HPDE6-E6E7 (cell line): ENCODE results near the gene ACBD7.

Experiments
- DNase-seq: peaks from one replicate; pipeline ENCODE4 v3.0.0; 2011; ENCODE audit warnings: missing footprints; ENCODE audit errors: extremely low spot score

The ACBD7 gene

DNA sequence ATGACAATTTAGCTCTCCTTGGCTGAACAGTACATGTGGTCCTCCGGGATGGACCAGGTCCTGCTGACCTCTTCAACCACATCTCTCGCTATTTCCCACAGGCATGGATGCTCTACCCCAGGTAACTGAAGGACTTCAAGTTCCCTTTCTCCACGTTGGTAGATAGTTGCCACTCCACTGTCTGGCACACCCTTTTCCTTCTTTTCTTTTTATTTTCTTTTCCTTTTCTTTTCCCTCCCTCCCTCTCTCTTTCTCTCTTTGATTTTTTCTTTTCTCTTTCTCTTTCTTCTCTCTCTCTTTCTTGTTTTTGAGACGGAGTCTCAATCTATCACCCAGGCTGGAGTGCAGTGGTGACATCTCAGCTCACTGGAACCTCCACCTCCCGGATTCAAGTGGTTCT is 2.8 kb upstream of the ACBD7 start:
- DNase-seq, result no peak

DNA sequence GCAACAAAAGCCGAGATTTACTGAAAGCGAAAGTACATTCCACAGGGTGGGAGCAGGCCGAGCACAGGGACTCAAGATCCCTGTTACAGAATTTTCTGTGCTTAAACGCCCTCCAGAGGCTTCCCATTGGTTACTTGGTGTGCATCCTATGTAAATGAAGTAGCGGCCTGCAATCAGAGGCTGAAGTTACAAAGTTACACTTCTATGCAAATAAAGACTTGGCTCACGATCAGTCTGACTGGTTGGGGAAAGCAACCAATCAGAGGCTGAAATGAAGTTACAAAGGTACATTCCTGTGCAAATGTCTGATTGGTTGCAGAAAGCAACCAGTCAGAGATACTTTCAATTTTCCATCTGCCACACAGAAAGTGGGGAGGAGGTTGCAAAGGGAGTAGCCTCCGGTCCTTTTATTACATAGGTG is 4.1 kb downstream of the ACBD7 start:
- DNase-seq, result peak; percentile 15

DNA sequence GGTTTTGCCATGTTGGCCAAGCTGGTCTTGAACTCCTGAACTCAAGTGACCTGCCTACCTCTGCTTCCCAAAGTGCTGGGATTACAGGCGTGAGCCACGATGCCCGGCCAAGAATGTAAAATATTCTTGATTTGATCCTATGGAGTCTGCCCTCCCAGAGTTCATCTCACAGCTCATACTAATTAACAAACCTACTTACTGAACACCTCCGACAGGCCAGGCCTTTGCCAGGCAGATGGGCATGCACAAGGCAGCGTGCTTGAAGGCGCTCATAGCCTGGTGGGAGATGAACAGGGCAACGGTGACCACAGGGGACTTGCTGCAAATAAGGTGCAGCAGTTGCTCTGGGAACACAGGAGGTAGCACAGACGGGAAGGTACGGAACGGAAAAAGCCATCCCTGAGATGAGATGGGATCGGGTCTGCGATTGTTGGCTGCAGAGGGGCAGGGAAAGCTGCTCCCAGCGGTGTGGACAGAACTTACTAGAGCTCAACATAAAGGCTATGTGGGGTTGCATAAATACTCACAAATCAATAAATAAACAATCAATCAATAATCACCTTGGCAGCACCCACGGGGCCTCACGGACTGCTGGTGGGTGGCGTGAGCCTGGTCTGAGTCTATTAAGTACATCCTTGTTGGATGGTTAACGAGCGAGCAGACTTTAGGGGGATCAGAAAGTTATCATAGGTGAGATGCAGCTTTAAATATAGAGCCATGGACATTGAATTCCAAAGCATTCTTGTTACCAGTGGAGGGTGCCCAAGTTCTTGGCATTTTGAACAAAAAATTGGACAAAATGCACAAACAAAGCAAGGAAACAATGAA is 4.7 kb downstream of the ACBD7 start:
- DNase-seq, result no peak

DNA sequence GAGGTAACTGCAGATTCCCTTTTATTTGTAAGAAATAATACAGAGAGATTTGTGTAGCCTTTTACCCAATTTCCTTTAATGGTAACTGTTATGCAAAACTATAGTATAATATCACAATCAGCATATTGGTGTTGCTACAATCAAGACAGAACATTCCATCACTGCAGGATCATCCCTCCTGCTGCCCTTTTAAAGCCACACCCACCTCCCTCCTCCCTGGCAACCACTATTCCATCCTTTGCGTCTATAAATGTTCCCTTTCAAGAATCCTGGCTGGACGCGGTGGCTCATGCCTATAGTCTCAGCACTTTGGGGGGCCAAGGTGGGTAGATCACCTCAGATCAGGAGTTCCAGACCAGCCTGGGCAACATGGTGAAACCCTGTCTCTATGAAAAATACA is 13.2 kb downstream of the ACBD7 start:
- DNase-seq, result no peak

DNA sequence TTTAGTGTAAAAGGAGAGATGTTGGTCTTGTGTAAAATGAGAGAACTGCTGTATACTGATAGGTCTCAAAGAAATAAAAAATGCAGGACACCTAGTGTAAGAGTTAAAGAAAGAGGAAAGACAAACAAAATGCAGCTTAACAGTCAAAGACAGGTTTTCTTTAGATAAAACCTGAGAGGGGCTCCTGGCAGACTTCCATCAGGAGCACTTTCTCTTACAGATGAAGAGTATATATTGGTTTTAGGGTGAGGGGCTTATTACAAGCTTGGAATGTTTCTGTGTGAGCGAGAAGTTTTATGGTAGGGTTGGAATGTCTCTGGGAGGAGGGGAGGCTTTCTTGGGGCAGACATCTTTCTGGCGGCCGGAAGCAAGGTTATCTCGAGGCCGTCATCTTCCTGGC is 16.2 kb downstream of the ACBD7 start:
- DNase-seq, result no peak

DNA sequence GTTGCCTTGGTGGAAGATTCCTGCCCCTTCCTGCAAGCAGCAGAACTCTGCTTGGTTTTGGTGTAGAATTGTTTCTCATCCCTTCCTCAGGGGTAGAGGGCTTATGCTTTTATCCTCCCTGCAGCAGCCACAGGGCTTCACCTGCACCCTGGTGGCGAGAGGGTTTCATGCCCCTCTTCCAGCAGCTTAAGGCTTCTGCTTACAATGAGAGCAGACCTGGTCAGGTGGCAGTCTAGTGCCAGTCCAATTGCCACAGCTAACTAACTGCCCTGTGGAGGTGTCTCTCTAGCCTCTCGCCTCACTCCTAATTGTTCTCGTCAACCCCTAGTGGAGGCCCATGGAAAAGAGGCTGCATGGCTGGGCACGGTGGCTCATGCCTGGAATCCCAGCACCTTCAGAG is 19.3 kb downstream of the ACBD7 start:
- no peak for DNase-seq

DNA sequence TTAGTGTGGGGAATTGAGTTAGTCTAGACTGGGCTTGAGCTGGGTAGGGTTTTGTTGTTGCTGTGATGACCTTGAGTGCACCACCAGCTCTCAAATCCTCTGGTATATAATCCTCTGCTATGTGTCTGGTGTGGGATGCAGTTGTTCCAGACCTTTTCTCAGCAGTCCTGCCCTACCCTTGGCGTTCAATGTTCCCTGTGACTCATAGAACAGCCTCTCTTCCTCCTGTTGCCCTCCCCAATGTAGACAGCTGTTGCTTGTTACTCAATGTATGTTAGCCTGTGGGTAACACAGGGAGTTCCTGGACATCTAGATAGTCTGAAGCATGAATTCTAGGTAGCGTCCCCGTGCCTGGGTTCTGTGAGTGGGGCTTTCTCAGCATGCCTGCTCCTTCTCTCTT is 19.8 kb downstream of the ACBD7 start:
- peak; percentile 26 for DNase-seq

DNA sequence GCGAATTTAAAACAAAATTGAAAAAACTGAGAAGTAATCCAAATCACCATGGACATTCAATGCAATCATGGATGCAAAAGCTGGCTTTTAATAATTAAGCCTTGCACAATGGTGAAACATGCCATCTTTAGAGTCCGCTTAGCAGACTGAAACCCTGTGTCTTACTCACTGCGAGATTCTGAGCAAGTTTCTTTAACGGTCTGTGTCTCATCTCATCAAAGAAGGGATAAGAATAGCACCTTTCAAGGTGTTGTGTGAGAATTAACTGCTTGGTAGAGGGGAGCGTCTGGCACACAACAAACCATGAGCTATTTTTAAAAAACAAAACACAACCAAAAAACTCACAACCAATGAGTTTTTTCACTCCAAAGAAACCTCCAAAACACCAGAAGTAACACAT is 21.4 kb downstream of the ACBD7 start:
- no peak for DNase-seq

DNA sequence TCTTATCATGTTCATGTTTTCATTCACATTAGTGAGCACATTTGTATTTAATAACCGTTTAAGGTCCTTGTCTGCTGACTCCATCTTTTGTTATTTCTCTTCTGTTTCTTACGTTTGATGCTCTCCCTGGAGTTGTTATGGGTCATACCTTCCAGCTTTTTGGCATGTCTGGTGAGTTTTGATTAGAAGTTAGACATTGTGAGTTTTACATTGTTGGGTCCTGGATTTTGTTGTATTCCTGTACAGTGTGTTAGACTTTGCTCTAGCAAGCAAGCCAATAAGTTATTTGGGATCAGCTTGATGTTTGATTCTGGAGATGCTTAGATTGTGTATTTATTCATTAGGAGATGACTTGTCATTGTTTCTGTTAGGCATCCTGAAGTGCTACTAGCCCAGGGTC is 27.9 kb downstream of the ACBD7 start:
- no peak for DNase-seq

DNA sequence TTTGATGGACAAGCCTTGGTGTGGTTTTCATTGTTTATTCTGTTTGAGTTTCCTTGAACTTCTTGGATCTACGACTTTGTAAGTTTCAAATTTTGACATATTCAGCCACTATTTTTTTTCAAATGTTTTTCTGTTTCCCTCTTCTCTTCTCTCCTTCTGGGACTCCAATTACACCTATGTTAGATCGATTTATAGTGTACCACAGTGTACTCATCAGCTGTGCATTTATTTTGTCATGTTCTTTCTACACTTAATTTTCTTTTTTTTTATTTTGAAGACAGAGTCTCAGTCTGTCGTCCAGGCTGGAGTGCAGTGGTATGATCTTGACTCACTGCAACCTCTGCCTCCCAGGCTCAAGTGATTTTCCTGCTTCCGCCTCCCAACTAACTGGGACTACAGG is 28.7 kb downstream of the ACBD7 start:
- no peak for DNase-seq

DNA sequence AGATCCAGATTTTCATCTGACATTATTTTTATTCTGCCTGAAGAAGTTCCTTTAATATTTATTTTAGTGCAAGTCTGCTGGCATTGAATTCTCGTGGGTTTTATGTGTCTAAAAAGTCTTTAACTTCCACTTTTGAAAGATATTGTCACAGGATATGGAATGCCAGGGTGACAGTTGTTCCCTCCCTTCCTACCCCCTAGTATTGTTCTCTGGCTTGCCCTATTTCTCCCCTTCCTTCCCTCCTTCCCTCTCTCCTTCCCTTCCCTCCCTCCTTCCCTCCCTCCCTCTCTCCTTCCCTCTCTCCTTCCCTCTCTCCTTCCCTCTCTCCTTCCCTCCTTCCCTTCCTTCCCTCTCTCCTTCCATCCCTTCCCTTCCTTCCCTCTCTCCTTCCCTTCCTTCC is 29.9 kb downstream of the ACBD7 start:
- no peak for DNase-seq

DNA sequence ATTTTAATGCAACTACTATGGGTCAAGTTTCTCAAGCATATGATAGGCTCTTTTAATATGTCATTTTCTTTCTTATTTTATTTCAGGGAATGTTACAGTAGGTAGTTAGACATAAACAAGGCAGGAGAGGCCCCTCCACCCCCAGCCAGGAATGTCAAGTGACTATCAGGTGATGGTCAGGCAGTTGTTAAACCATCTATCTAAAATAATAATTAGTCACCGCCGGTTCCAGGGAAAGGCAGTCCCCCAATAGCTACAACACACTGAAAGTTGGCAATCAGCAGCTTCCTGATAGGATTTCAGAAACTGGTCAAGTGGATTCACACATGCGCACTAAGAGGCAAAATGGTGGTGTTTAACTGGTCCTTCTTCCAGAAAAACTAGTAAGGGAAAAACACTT is 35.5 kb downstream of the ACBD7 start:
- DNase-seq, result no peak

DNA sequence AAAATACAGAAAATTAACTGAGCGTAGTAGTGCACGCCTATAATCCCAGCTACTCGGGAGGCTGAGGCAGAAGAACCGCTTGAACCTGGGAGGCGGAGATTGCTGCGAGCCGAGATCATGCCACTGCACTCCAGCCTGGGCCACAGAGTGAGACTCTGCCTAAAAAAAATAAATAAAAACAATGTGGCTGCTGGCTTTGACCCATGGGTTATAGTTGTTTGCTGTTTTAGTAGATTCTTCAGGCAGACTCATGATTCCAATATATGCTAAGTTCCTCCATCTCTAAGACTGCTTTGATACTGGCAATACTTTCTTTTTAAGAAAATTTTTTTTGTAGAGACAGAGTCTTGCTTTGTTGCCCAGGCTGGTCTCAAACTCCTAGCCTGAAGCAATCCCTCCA is 36.5 kb downstream of the ACBD7 start:
- DNase-seq, result no peak

DNA sequence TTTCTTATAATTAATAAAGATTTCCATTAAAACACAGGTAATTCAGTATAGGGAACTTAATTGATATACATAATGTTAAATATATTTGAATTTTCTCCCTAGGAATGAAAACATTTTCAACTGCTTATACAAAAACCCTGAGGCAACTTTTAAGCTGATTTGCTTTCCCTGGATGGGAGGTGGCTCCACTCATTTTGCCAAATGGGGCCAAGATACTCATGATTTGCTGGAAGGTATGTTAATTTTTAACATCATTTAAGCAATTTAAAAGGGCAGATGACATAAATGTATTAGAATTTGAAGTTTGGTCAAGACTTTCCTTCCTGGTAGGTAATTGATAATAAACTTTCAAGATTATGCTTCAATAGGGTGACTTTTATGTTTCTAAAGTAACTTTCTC is 39.0 kb downstream of the ACBD7 start:
- DNase-seq, result no peak

DNA sequence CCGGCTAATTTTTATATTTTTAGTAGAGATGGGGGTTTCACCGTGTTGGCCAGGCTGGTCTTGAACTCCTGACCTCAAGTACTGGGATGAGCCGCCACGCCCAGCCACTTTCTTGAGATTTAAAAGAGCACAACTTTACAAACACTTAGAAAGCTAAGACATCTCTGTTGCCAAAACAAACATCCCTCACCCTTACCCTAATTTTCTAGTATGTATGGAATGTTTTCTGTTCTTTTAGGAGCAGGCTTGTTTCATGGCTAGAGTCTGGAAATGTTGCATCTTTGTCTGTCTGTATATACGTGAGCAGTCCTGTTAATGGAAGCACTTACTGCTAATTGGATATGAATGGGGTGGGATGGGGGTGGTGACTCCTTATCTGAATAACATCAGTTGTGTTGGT is 42.0 kb downstream of the ACBD7 start:
- no peak for DNase-seq

DNA sequence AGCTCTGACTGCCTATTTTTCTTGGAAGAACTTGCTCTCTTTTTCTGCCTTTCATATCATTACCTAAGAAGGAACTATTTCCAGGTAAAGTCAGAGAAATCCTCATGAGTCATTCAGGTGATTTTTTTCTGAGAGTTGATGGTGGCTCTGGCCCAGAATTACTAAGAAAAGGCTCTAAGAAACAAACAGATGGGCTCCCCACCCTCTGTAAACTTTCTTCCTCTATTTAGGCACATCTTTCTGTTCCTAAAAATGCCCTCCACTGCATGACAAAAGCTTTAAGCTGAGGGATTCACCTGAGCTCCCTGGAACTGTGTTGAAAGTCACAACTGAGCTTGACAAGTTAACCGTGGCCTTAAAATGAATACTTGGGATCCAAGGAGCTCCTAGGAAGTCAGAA is 43.2 kb downstream of the ACBD7 start:
- no peak for DNase-seq

DNA sequence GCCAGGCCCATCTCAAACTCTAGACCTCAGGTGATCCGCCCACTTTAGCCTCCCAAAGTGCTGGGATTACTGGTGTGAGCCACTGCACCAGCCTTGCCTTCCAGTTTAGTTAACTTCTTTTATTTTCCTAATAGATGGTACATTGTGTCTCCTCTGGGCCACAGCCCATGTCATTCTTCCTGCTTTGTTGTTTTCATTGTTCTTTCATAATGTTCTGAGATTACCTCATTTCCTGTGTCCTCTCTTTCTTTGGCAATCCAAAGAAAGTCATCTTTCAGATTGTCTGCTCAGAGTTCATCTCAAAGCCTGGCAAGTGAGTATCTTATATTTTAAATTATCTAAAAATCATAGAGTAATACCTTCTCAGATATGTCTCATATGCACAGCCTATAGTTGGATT is 44.9 kb downstream of the ACBD7 start, which contains the start of gene OLAH:
Gene OLAH, plus strand, starts transcription at position 270 of the 400 bp plus-strand sequence. CDS start 3,346 bp downstream, outside the sequence.
- no peak for DNase-seq

DNA sequence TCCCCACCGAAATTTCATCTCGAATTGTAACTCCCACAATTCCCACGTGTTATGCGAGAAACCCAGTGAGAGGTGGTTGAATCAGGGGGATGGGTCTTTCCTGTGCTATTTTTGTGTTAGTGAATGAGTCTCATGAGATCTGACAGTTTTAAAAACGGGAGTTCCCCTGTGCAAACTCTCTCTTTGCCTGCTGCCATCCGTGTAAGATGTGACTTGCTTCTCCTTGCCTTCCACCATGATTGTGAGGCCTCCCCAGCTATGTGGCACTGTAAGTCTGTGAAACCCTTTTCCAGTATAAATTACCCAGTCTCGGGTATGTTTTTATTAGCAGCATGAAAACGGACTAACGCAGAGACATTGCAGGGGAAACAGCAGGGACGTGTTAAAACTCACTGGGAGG is 50.2 kb downstream of the ACBD7 start:
- DNase-seq, result no peak

DNA sequence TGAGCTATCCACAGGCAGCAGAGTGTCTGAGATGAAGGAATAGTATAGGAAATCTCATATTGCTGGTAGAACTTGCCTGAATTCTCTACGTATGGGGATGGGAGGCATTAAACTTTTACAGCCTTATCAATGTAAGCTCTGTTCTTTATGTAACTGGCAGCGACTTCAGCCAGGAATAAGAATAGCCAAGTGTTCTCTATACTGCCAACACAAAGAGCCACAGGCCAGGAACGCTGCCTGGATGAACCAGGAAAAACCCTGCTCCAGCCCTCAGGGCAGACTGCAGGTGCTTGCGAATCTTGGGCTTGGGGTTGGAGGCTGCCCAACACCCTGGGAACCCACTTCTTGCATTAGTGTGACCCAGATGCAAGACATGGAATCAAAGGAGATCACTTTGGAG is 50.9 kb downstream of the ACBD7 start:
- no peak for DNase-seq

DNA sequence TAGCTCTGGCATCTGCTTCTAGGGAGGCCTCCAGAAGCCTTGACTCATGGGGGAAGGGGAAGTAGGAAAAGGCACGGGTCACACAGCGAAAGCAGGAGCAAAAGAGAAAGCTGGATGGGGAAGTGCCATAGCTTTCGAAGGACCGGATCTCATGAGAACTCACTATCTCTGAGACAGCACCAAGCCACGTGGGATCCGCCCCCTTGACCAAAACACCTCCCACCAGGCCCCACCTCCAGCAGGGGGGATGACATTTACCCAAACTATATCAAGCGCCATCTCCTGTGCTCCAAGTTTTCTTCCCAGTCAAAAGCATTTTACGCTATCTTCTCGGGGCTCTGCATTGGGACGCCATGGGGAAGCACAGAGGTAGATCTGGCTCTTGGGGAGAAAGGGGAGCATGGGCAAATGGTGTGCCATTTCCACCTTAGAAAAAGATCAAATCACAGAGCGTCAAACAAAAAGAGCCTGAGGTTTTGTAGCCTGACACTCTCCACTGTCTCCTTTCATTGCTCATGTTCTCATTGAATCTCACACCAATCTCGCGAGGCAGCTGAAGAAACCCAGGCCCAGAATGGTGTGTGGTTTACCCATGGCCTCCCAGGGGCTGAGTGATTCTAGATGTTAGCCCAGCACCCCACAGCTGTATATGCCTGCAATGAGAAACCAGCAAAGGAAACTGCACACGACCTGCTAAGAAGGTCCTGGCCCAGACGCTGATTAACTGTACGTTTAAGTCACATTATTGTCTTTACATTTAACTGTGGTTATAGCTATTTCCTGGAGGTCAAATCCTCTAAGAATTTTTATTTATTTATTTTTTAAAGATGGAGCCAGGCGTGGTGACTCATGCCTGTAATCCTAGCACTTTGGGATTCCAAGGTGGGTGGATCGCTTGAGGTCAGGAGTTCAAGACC is 52.9 kb downstream of the ACBD7 start:
- no peak for DNase-seq

DNA sequence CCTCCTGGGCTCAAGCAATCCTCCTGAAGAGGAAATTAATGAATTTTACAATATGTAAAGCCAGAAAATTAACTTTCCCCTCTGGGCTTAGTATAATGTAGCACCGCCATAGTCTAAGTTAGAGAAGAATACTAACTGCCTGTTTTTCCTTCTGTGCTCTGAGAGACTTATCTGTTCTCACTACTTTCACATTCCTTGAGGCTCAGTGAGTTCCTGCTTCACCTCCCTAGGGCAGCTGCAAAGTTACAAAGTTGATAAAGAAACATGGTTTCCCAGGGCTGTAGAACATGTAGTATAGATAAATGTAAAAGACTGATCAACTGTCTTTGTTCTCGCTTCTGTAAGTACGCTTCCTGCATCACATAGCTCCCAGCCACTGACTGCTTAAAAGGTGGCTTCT is 60.8 kb downstream of the ACBD7 start:
- no peak for DNase-seq
